Uterus (tissue), 2 donors: ENCODE data around the gene GNA14.

ENCODE experiments used
- POLR2A ChIP-seq, 2 donors: fragments of 450-650 bp; IDR thresholded peaks; one replicate each; pipeline ENCODE4 v1.6.1; 2016; ENCODE audit warnings: antibody characterized with exemption in 2 of 2, mild to moderate bottlenecking in 1 of 2, moderate library complexity in 1 of 2
- TF ChIP-seq, protein P1 (sequence below), 4 experiments: fragments of 200-600 bp in 2 of 4; fragments of 450-650 bp in 2 of 4; sonication (generic) in 2 of 4; IDR thresholded peaks; one replicate each; pipeline ENCODE4 v1.5.1; 2016 to 2019; ENCODE audit warnings: antibody characterized with exemption in 4 of 4, mild to moderate bottlenecking in 2 of 4, moderate library complexity in 1 of 4

GRCh38 chr9:77435277-77435676 is 212.8 kb downstream of the GNA14 start:
- TF ChIP-seq, protein P1, sequence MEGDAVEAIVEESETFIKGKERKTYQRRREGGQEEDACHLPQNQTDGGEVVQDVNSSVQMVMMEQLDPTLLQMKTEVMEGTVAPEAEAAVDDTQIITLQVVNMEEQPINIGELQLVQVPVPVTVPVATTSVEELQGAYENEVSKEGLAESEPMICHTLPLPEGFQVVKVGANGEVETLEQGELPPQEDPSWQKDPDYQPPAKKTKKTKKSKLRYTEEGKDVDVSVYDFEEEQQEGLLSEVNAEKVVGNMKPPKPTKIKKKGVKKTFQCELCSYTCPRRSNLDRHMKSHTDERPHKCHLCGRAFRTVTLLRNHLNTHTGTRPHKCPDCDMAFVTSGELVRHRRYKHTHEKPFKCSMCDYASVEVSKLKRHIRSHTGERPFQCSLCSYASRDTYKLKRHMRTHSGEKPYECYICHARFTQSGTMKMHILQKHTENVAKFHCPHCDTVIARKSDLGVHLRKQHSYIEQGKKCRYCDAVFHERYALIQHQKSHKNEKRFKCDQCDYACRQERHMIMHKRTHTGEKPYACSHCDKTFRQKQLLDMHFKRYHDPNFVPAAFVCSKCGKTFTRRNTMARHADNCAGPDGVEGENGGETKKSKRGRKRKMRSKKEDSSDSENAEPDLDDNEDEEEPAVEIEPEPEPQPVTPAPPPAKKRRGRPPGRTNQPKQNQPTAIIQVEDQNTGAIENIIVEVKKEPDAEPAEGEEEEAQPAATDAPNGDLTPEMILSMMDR (IDR thresholded peaks at IDR 0.05): no peak
- no peak for TF ChIP-seq POLR2A (IDR thresholded peaks at IDR 0.05)
